HEK293 (cell line): ENCODE results near the gene CKAP2L.

Experiments
- CTCF ChIA-PET: fragments of 350-600 bp; formaldehyde crosslinking; extraction: SDS; loops from one replicate; lab custom pipeline; 2021; ENCODE audit warnings: antibody characterized with exemption; lab: Yijun Ruan, JAX
- POLR2A ChIA-PET: fragments of 300-600 bp; formaldehyde crosslinking; extraction: SDS; loops from one replicate; lab custom pipeline; 2020; ENCODE audit warnings: antibody characterized with exemption, inconsistent platforms; lab: Yijun Ruan, JAX
- H3K27ac ChIP-seq: fragments of 200-500 bp; sonication (Bioruptor generic); 2 replicates; pipeline ENCODE4 v1.5.1; 2014; ENCODE audit warnings: low read depth, low read length, control low read depth, inconsistent platforms; ENCODE audit errors: extremely low read depth
- H3K36me3 ChIP-seq, 2 experiments: fragments of 200-500 bp in 1 of 2; sonication (Bioruptor generic) in 1 of 2; 1 replicate in 1 of 2; 2 replicates in 1 of 2; pipeline ENCODE4 v1.5.1; 2014 to 2017; ENCODE audit warnings: inconsistent platforms in 2 of 2, low read length in 2 of 2; ENCODE audit not compliant: control insufficient read depth in 2 of 2, insufficient read depth in 1 of 2
- H3K4me1 ChIP-seq: fragments of 200-500 bp; sonication (Bioruptor generic); 2 replicates; pipeline ENCODE4 v1.5.1; 2014; ENCODE audit warnings: mild to moderate bottlenecking, low read length, inconsistent platforms; ENCODE audit not compliant: control insufficient read depth, insufficient read depth
- H3K4me3 ChIP-seq: 2 replicates; pipeline ENCODE4 v1.5.1; 2011; ENCODE audit warnings: low read depth, mild to moderate bottlenecking, control low read depth, low read length, moderate library complexity
- H3K9me3 ChIP-seq: fragments of 200-500 bp; sonication (Bioruptor generic); 2 replicates; pipeline ENCODE4 v1.5.1; 2014; ENCODE audit warnings: low read depth, low read length, inconsistent platforms; ENCODE audit not compliant: control insufficient read depth, insufficient read depth
- KLF10 ChIP-seq: fragments of 450-650 bp; IDR thresholded peaks from 2 replicates; pipeline ENCODE4 v1.5.1; 2018; ENCODE audit warnings: missing biosample characterization, mild to moderate bottlenecking, missing genetic modification characterization
- OSR2 ChIP-seq: fragments of 450-650 bp; formaldehyde crosslinking; IDR thresholded peaks from 2 replicates; pipeline ENCODE4 v1.5.1; 2016; ENCODE audit warnings: missing biosample characterization, missing genetic modification characterization
- PATZ1 ChIP-seq: fragments of 450-650 bp; formaldehyde crosslinking; IDR thresholded peaks from 2 replicates; pipeline ENCODE4 v1.5.1; 2016; ENCODE audit warnings: missing biosample characterization, missing genetic modification characterization
- PRDM6 ChIP-seq: fragments of 450-650 bp; formaldehyde crosslinking; IDR thresholded peaks from 2 replicates; pipeline ENCODE4 v1.5.1; 2017; ENCODE audit warnings: missing biosample characterization, missing genetic modification characterization
- ZNF132 ChIP-seq: fragments of 450-650 bp; formaldehyde crosslinking; IDR thresholded peaks from 2 replicates; pipeline ENCODE4 v1.5.1; 2017; ENCODE audit warnings: missing biosample characterization, missing genetic modification characterization, borderline replicate concordance
- ZNF169 ChIP-seq: fragments of 450-650 bp; formaldehyde crosslinking; IDR thresholded peaks from 2 replicates; pipeline ENCODE4 v1.5.1; 2016; ENCODE audit warnings: missing biosample characterization, missing genetic modification characterization
- ZNF24 ChIP-seq: fragments of 450-650 bp; formaldehyde crosslinking; IDR thresholded peaks from 2 replicates; pipeline ENCODE4 v1.5.1; 2016; ENCODE audit warnings: missing biosample characterization, missing genetic modification characterization
- ZNF362 ChIP-seq: fragments of 450-650 bp; formaldehyde crosslinking; IDR thresholded peaks from 2 replicates; pipeline ENCODE4 v1.5.1; 2016; ENCODE audit warnings: missing biosample characterization, missing genetic modification characterization
- ZNF404 ChIP-seq: fragments of 450-650 bp; formaldehyde crosslinking; IDR thresholded peaks from 2 replicates; pipeline ENCODE4 v1.5.1; 2017; ENCODE audit warnings: missing biosample characterization, missing genetic modification characterization
- ZNF423 ChIP-seq: fragments of 450-650 bp; formaldehyde crosslinking; IDR thresholded peaks from 2 replicates; pipeline ENCODE4 v1.5.1; 2016; ENCODE audit warnings: missing biosample characterization, missing genetic modification characterization
- ZNF449 ChIP-seq: fragments of 450-650 bp; formaldehyde crosslinking; IDR thresholded peaks from 2 replicates; pipeline ENCODE4 v1.5.1; 2017; ENCODE audit warnings: missing biosample characterization, mild to moderate bottlenecking, missing genetic modification characterization, moderate library complexity
- ZNF518A ChIP-seq: fragments of 450-650 bp; formaldehyde crosslinking; conservative IDR thresholded peaks from 2 replicates; pipeline ENCODE4 v1.5.1; 2016; ENCODE audit warnings: low read depth, missing biosample characterization, missing genetic modification characterization
- ZNF558 ChIP-seq: fragments of 450-650 bp; formaldehyde crosslinking; IDR thresholded peaks from 2 replicates; pipeline ENCODE4 v1.5.1; 2016; ENCODE audit warnings: missing biosample characterization, missing genetic modification characterization
- ZNF610 ChIP-seq: fragments of 450-650 bp; formaldehyde crosslinking; IDR thresholded peaks from 2 replicates; pipeline ENCODE4 v1.5.1; 2016; ENCODE audit warnings: missing biosample characterization, missing genetic modification characterization, borderline replicate concordance
- ZNF639 ChIP-seq: fragments of 450-650 bp; formaldehyde crosslinking; IDR thresholded peaks from 2 replicates; pipeline ENCODE4 v1.5.1; 2016; ENCODE audit warnings: missing biosample characterization, missing genetic modification characterization
- ZNF704 ChIP-seq: fragments of 450-650 bp; formaldehyde crosslinking; IDR thresholded peaks from 2 replicates; pipeline ENCODE4 v1.5.1; 2016; ENCODE audit warnings: missing biosample characterization, missing genetic modification characterization
- ZNF76 ChIP-seq: fragments of 450-650 bp; formaldehyde crosslinking; IDR thresholded peaks from 2 replicates; pipeline ENCODE4; 2016; ENCODE audit warnings: low read depth, missing biosample characterization, missing genetic modification characterization, borderline replicate concordance
- ZSCAN30 ChIP-seq: fragments of 450-650 bp; IDR thresholded peaks from 2 replicates; pipeline ENCODE4 v1.5.1; 2018; ENCODE audit warnings: missing biosample characterization, mild to moderate bottlenecking, missing genetic modification characterization, moderate library complexity

The CKAP2L gene

GRCh38 chr2:112714331-112714730 lies 50.1 kb downstream of the CKAP2L start:
- H3K27ac ChIP-seq: no peak overlapping the region
- no peaks in the 10 kb centered on the region for H3K9me3 ChIP-seq
- ChIA-PET POLR2A (interaction anchor here (0.5 kb wide), 1 partner anchor 59 kb away, joined by 4 read pairs; no protein-coding TSS in a partner anchor), CTCF (interaction anchor here (0.7 kb wide), 2 partner anchors 30 to 535 kb away, joined by 4 read pairs; no protein-coding TSS in a partner anchor)
- no peak overlapping the region for H3K4me3 ChIP-seq
- no peak for TF ChIP-seq ZNF704 (tag by site-specific recombination)
- no peak for TF ChIP-seq ZNF449 (tag by site-specific recombination)
- TF ChIP-seq ZNF169 (tag by site-specific recombination): no peak
- TF ChIP-seq PRDM6 (tag by site-specific recombination): no peak
- TF ChIP-seq ZNF362 (tag by site-specific recombination): no peak
- no peak for TF ChIP-seq PATZ1 (tag by site-specific recombination)
- no peak for TF ChIP-seq ZNF132 (tag by site-specific recombination)
- no peak for TF ChIP-seq OSR2
- TF ChIP-seq ZNF76 (tag by site-specific recombination): no peak
- no peak for TF ChIP-seq ZNF24 (tag by site-specific recombination)
- TF ChIP-seq ZNF610 (tag by site-specific recombination): no peak
- TF ChIP-seq, all 188 proteins: peak for 0
- Histone ChIP-seq H3K36me3 (no peaks in the 10 kb centered on the region), H3K4me1 (no peaks in the 10 kb centered on the region)

- ChIA-PET CTCF (interaction anchor here (0.7 to 3.1 kb wide), 5 partner anchors 12 to 535 kb away, joined by 3 to 18 read pairs (median 5); no protein-coding TSS in a partner anchor), POLR2A (interaction anchor here (0.5 to 1.0 kb wide), 4 partner anchors 12 to 59 kb away, joined by 3 to 4 read pairs (median 4); no protein-coding TSS in a partner anchor)
- Histone ChIP-seq H3K27ac (no peak overlapping the region), H3K4me1 (no peaks in the 10 kb centered on the region), H3K36me3 (no peaks in the 10 kb centered on the region), H3K4me3 (no peak overlapping the region), H3K9me3 (no peaks in the 10 kb centered on the region)
- TF ChIP-seq ZNF449 (tag by site-specific recombination) (no peak), ZNF423 (no peak), ZNF639 (tag by site-specific recombination) (no peak), KLF10 (tag by site-specific recombination) (no peak), ZNF518A (tag by site-specific recombination) (no peak), ZNF404 (tag by site-specific recombination) (no peak), ZNF558 (no peak), ZSCAN30 (tag by site-specific recombination) (no peak)
These were observed 50.5 kb downstream of the CKAP2L start for GRCh38 chr2:112713926-112714325.
